SK-N-SH (cell line): ENCODE measurements around the gene IGSF9B.

Experiments used
- CTCF ChIP-seq: fragments of 200-600 bp; sonication (generic); IDR thresholded peaks from 2 replicates; pipeline ENCODE4 v1.6.1; 2017; ENCODE audit warnings: antibody characterized with exemption, mild to moderate bottlenecking, moderate library complexity
- EP300 ChIP-seq, 2 experiments: IDR thresholded peaks; 2 replicates each; pipeline versions ENCODE4 v1.4.0 to v1.6.1; 2012; ENCODE audit warnings: borderline replicate concordance in 1 of 2, low read depth in 1 of 2, low read length in 1 of 2
- FOXM1 ChIP-seq: IDR thresholded peaks from 2 replicates; pipeline ENCODE4 v1.4.0; 2012; ENCODE audit warnings: low read depth, mild to moderate bottlenecking
- GATA2 ChIP-seq: sonication (generic); formaldehyde crosslinking; IDR thresholded peaks from 2 replicates; pipeline ENCODE4 v1.5.0; 2020; ENCODE audit warnings: mild to moderate bottlenecking, missing genetic modification reagents
- JUND ChIP-seq: IDR thresholded peaks from 2 replicates; pipeline ENCODE4 v1.4.0; 2012
- POLR2AphosphoS5 ChIP-seq: IDR thresholded peaks from 2 replicates; pipeline ENCODE4 v1.6.1; 2012; ENCODE audit warnings: low read depth, low read length
- SMC3 ChIP-seq: IDR thresholded peaks from 2 replicates; pipeline ENCODE4 v1.6.1; 2012; ENCODE audit warnings: low read depth, low read length, improper control_type of control experiment
- TF ChIP-seq, protein P1 (sequence below): IDR thresholded peaks from 2 replicates; pipeline ENCODE4 v1.4.0; 2012; ENCODE audit warnings: low read depth, borderline replicate concordance
- TF ChIP-seq, protein P2 (sequence below): IDR thresholded peaks from 2 replicates; pipeline ENCODE4 v1.4.0; 2012; ENCODE audit warnings: low read depth

GRCh38 chr11:133996671-133997070 lies 39.9 kb upstream of the IGSF9B start:
- TF ChIP-seq CTCF = no peak
- TF ChIP-seq GATA2 (CRISPR knock-in tag) = no peak
- TF ChIP-seq EP300 (IDR thresholded peaks at IDR 0.05; ENCODE audit: borderline replicate concordance in 1 of 2, low read depth in 1 of 2, low read length in 1 of 2) = no peak
- TF ChIP-seq, protein P1, sequence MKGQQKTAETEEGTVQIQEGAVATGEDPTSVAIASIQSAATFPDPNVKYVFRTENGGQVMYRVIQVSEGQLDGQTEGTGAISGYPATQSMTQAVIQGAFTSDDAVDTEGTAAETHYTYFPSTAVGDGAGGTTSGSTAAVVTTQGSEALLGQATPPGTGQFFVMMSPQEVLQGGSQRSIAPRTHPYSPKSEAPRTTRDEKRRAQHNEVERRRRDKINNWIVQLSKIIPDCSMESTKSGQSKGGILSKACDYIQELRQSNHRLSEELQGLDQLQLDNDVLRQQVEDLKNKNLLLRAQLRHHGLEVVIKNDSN = no peak
- no peak for TF ChIP-seq POLR2AphosphoS5
- TF ChIP-seq SMC3 = no peak
- no peak for TF ChIP-seq FOXM1
- TF ChIP-seq, protein P2, sequence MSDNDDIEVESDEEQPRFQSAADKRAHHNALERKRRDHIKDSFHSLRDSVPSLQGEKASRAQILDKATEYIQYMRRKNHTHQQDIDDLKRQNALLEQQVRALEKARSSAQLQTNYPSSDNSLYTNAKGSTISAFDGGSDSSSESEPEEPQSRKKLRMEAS = no peak
- no peak for TF ChIP-seq JUND
